WTC11 (cell line): ENCODE measurements around the gene OVCA2. TPM values are rescaled to one million over a fixed set of nuclear protein-coding genes. Genes with fewer than 3 reads are reported as not detected.

Source experiments
- ATAC-seq: fragments of 200-7000 bp; cut with Tn5 transposase; 2 replicates; pipeline ENCODE4 v1.10.0; 2021; ENCODE audit warnings: mild to moderate bottlenecking, moderate library complexity
- CTCF ChIA-PET: fragments of 300-600 bp; sonication (Branson Sonifier 250); formaldehyde crosslinking; loops from one replicate; lab custom pipeline; 2021; ENCODE audit warnings: antibody characterized with exemption; lab: Charles Lee
- POLR2A ChIA-PET: fragments of 350-600 bp; sonication (Branson Sonifier 250); formaldehyde crosslinking; loops from one replicate; lab custom pipeline; 2021; ENCODE audit warnings: antibody characterized with exemption; lab: Charles Lee
- DNase-seq: peaks from one replicate; pipeline ENCODE4 v3.0.0; 2021; ENCODE audit warnings: low spot score
- H3K27ac Mint-ChIP-seq: 2 replicates; pipeline ENCODE4 v1.8.0; 2021; ENCODE audit warnings: mixed read lengths
- H3K27me3 Mint-ChIP-seq: 2 replicates; pipeline ENCODE4 v1.8.0; 2021; ENCODE audit warnings: low read depth, mild to moderate bottlenecking, moderate library complexity, mixed read lengths
- H3K36me3 Mint-ChIP-seq: 2 replicates; pipeline ENCODE4 v1.8.0; 2021; ENCODE audit warnings: mixed read lengths
- H3K4me1 Mint-ChIP-seq: 2 replicates; pipeline ENCODE4 v1.8.0; 2022; ENCODE audit warnings: mixed read lengths
- H3K4me3 Mint-ChIP-seq: 2 replicates; pipeline ENCODE4 v1.8.0; 2021; ENCODE audit warnings: mild to moderate bottlenecking, moderate library complexity, mixed read lengths
- H3K9me3 Mint-ChIP-seq: 2 replicates; pipeline ENCODE4 v1.8.0; 2021; ENCODE audit warnings: mixed read lengths
- ATF1 ChIP-seq: sonication (generic); formaldehyde crosslinking; IDR thresholded peaks from 2 replicates; pipeline ENCODE4 v1.8.1; 2023; ENCODE audit warnings: mild to moderate bottlenecking, moderate library complexity, missing genetic modification reagents
- CREB1 ChIP-seq: sonication (generic); formaldehyde crosslinking; IDR thresholded peaks from 2 replicates; pipeline ENCODE4 v1.8.0; 2023; ENCODE audit warnings: mild to moderate bottlenecking, missing genetic modification reagents
- CREM ChIP-seq: sonication (generic); formaldehyde crosslinking; IDR thresholded peaks from 2 replicates; pipeline ENCODE4 v1.8.1; 2022; ENCODE audit warnings: mild to moderate bottlenecking, missing genetic modification reagents, moderate library complexity
- ESRRA ChIP-seq: sonication (generic); formaldehyde crosslinking; IDR thresholded peaks from 2 replicates; pipeline ENCODE4 v1.8.1; 2022; ENCODE audit warnings: mild to moderate bottlenecking, missing genetic modification reagents, borderline replicate concordance
- IRF2 ChIP-seq: sonication (generic); formaldehyde crosslinking; IDR thresholded peaks from 2 replicates; pipeline ENCODE4 v1.8.0; 2022; ENCODE audit warnings: low read depth, missing genetic modification reagents, borderline replicate concordance
- OVOL2 ChIP-seq: fragments of 250-450 bp; sonication (Bioruptor Pico); IDR thresholded peaks from 2 replicates; pipeline ENCODE4 v1.9.0; 2021; ENCODE audit warnings: mild to moderate bottlenecking, borderline replicate concordance
- RORB ChIP-seq: fragments of 250-450 bp; sonication (Bioruptor Pico); IDR thresholded peaks from 2 replicates; pipeline ENCODE4 v1.9.0; 2021; ENCODE audit warnings: mild to moderate bottlenecking
- SP1 ChIP-seq: sonication (generic); formaldehyde crosslinking; conservative IDR thresholded peaks from 2 replicates; pipeline ENCODE4 v1.8.1; 2022; ENCODE audit warnings: missing genetic modification reagents
- TCF7 ChIP-seq: sonication (generic); formaldehyde crosslinking; IDR thresholded peaks from 2 replicates; pipeline ENCODE4 v1.8.0; 2022; ENCODE audit warnings: mild to moderate bottlenecking, low read depth, missing genetic modification reagents, moderate library complexity
- TEAD1 ChIP-seq: sonication (generic); formaldehyde crosslinking; IDR thresholded peaks from 2 replicates; pipeline ENCODE4 v1.8.0; 2022; ENCODE audit warnings: mild to moderate bottlenecking, missing genetic modification reagents
- ZNF138 ChIP-seq: sonication (generic); formaldehyde crosslinking; conservative IDR thresholded peaks from 2 replicates; pipeline ENCODE4 v1.8.1; 2022; ENCODE audit warnings: mild to moderate bottlenecking, moderate library complexity, missing genetic modification reagents
- ZNF671 ChIP-seq: fragments of 250-450 bp; sonication (Bioruptor Pico); IDR thresholded peaks from 2 replicates; pipeline ENCODE4 v1.8.0; 2021; ENCODE audit warnings: mild to moderate bottlenecking
- total RNA-seq: library from RNA; stranded (reverse); gene quantifications from 3 replicates; pipeline ENCODE4 v1.2.3, GENCODE V29; 2021
- TF ChIP-seq, protein P1 (sequence below): sonication (generic); formaldehyde crosslinking; IDR thresholded peaks from 2 replicates; pipeline ENCODE4 v1.8.1; 2022; ENCODE audit warnings: missing genetic modification reagents, borderline replicate concordance
- TF ChIP-seq, protein P2 (sequence below): sonication (generic); formaldehyde crosslinking; IDR thresholded peaks from 2 replicates; pipeline ENCODE4 v1.8.0; 2022; ENCODE audit warnings: mild to moderate bottlenecking, missing genetic modification reagents
- TF ChIP-seq, protein P3 (sequence below): sonication (generic); formaldehyde crosslinking; IDR thresholded peaks from 2 replicates; pipeline ENCODE4 v1.8.1; 2023; ENCODE audit warnings: mild to moderate bottlenecking, missing genetic modification reagents
- TF ChIP-seq, protein P4 (sequence below): sonication (generic); formaldehyde crosslinking; IDR thresholded peaks from 2 replicates; pipeline ENCODE4 v1.8.0; 2023; ENCODE audit warnings: missing genetic modification reagents, mild to moderate bottlenecking, borderline replicate concordance
- TF ChIP-seq, protein P5 (sequence below): sonication (generic); formaldehyde crosslinking; IDR thresholded peaks from 2 replicates; pipeline ENCODE4 v1.8.0; 2023; ENCODE audit warnings: missing genetic modification reagents

Gene OVCA2
- total RNA-seq, 1 experiment from 2014 or later: 23.5 TPM

DNA sequence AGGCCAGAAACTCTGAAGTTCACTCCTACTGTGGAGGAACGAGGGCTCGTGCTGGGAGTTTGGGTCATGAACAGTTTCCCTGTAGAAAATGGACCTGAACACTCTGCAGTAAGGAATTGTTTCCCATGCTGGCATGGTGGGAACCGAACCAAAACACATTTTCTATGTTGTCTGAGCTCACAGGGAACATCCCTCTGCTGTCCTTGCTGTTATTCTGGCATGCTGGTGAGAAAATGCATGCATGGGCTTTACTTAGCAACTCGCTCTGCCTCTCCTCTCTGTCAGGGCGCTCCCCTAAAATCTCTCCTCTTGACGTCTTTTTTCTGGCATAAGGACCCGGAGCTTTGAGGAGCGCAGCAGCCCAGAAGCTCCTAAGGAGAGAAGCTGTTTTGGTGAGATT lies 22.1 kb upstream of the OVCA2 start:
- POLR2A ChIA-PET: no interaction called here
- CTCF ChIA-PET: interaction anchor here (0.9 to 2.6 kb wide), 4 partner anchors 22 to 390 kb away, joined by 3 to 12 read pairs (median 4); partner anchors contain the start of gene OVCA2
- Mint-ChIP-seq H3K27ac (no peak overlapping the region), H3K9me3 (no peaks in the 10 kb centered on the region), H3K27me3 (peaks cover 82% of the 10 kb centered on the region), H3K4me1 (peaks cover 3% of the 10 kb centered on the region; the same call in 1 of the 2 replicates), H3K36me3 (no peaks in the 10 kb centered on the region), H3K4me3 (no peak overlapping the region)
- ATAC-seq: no peak
- DNase-seq: no peak
- TF ChIP-seq, protein P1, sequence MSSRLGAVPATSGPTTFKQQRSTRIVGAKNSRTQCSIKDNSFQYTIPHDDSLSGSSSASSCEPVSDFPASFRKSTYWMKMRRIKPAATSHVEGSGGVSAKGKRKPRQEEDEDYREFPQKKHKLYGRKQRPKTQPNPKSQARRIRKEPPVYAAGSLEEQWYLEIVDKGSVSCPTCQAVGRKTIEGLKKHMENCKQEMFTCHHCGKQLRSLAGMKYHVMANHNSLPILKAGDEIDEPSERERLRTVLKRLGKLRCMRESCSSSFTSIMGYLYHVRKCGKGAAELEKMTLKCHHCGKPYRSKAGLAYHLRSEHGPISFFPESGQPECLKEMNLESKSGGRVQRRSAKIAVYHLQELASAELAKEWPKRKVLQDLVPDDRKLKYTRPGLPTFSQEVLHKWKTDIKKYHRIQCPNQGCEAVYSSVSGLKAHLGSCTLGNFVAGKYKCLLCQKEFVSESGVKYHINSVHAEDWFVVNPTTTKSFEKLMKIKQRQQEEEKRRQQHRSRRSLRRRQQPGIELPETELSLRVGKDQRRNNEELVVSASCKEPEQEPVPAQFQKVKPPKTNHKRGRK: no peak
- TF ChIP-seq RORB (CRISPR knock-in tag): no peak
- TF ChIP-seq TEAD1 (CRISPR knock-in tag): no peak
- TF ChIP-seq ATF1 (CRISPR knock-in tag): no peak
- TF ChIP-seq TCF7 (CRISPR knock-in tag): no peak
- no peak for TF ChIP-seq CREM (CRISPR knock-in tag)
- no peak for TF ChIP-seq CREB1 (CRISPR knock-in tag)
- TF ChIP-seq, protein P2, sequence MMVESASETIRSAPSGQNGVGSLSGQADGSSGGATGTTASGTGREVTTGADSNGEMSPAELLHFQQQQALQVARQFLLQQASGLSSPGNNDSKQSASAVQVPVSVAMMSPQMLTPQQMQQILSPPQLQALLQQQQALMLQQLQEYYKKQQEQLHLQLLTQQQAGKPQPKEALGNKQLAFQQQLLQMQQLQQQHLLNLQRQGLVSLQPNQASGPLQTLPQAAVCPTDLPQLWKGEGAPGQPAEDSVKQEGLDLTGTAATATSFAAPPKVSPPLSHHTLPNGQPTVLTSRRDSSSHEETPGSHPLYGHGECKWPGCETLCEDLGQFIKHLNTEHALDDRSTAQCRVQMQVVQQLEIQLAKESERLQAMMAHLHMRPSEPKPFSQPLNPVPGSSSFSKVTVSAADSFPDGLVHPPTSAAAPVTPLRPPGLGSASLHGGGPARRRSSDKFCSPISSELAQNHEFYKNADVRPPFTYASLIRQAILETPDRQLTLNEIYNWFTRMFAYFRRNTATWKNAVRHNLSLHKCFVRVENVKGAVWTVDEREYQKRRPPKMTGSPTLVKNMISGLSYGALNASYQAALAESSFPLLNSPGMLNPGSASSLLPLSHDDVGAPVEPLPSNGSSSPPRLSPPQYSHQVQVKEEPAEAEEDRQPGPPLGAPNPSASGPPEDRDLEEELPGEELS (CRISPR knock-in tag): no peak
- TF ChIP-seq, protein P3, sequence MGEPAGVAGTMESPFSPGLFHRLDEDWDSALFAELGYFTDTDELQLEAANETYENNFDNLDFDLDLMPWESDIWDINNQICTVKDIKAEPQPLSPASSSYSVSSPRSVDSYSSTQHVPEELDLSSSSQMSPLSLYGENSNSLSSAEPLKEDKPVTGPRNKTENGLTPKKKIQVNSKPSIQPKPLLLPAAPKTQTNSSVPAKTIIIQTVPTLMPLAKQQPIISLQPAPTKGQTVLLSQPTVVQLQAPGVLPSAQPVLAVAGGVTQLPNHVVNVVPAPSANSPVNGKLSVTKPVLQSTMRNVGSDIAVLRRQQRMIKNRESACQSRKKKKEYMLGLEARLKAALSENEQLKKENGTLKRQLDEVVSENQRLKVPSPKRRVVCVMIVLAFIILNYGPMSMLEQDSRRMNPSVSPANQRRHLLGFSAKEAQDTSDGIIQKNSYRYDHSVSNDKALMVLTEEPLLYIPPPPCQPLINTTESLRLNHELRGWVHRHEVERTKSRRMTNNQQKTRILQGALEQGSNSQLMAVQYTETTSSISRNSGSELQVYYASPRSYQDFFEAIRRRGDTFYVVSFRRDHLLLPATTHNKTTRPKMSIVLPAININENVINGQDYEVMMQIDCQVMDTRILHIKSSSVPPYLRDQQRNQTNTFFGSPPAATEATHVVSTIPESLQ: no peak
- TF ChIP-seq ZNF138 (CRISPR knock-in tag): no peak
- TF ChIP-seq ZNF671 (CRISPR knock-in tag): no peak
- no peak for TF ChIP-seq IRF2 (CRISPR knock-in tag)
- no peak for TF ChIP-seq OVOL2
- TF ChIP-seq, protein P4, sequence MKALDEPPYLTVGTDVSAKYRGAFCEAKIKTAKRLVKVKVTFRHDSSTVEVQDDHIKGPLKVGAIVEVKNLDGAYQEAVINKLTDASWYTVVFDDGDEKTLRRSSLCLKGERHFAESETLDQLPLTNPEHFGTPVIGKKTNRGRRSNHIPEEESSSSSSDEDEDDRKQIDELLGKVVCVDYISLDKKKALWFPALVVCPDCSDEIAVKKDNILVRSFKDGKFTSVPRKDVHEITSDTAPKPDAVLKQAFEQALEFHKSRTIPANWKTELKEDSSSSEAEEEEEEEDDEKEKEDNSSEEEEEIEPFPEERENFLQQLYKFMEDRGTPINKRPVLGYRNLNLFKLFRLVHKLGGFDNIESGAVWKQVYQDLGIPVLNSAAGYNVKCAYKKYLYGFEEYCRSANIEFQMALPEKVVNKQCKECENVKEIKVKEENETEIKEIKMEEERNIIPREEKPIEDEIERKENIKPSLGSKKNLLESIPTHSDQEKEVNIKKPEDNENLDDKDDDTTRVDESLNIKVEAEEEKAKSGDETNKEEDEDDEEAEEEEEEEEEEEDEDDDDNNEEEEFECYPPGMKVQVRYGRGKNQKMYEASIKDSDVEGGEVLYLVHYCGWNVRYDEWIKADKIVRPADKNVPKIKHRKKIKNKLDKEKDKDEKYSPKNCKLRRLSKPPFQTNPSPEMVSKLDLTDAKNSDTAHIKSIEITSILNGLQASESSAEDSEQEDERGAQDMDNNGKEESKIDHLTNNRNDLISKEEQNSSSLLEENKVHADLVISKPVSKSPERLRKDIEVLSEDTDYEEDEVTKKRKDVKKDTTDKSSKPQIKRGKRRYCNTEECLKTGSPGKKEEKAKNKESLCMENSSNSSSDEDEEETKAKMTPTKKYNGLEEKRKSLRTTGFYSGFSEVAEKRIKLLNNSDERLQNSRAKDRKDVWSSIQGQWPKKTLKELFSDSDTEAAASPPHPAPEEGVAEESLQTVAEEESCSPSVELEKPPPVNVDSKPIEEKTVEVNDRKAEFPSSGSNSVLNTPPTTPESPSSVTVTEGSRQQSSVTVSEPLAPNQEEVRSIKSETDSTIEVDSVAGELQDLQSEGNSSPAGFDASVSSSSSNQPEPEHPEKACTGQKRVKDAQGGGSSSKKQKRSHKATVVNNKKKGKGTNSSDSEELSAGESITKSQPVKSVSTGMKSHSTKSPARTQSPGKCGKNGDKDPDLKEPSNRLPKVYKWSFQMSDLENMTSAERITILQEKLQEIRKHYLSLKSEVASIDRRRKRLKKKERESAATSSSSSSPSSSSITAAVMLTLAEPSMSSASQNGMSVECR (CRISPR knock-in tag): no peak
- TF ChIP-seq ESRRA: no peak
- TF ChIP-seq, protein P5, sequence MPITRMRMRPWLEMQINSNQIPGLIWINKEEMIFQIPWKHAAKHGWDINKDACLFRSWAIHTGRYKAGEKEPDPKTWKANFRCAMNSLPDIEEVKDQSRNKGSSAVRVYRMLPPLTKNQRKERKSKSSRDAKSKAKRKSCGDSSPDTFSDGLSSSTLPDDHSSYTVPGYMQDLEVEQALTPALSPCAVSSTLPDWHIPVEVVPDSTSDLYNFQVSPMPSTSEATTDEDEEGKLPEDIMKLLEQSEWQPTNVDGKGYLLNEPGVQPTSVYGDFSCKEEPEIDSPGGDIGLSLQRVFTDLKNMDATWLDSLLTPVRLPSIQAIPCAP: no peak
- no peak for TF ChIP-seq SP1 (CRISPR knock-in tag)
